Activated gamma-delta T cell treated with Interleukin-2 at 50 U/mL for 16 hours (primary cell): Measurements from ENCODE around the gene GPR157.

ENCODE experiments used
- DNase-seq: peaks from one replicate; pipeline ENCODE4 v3.0.0-alpha.2; 2020

Gene GPR157

DNA sequence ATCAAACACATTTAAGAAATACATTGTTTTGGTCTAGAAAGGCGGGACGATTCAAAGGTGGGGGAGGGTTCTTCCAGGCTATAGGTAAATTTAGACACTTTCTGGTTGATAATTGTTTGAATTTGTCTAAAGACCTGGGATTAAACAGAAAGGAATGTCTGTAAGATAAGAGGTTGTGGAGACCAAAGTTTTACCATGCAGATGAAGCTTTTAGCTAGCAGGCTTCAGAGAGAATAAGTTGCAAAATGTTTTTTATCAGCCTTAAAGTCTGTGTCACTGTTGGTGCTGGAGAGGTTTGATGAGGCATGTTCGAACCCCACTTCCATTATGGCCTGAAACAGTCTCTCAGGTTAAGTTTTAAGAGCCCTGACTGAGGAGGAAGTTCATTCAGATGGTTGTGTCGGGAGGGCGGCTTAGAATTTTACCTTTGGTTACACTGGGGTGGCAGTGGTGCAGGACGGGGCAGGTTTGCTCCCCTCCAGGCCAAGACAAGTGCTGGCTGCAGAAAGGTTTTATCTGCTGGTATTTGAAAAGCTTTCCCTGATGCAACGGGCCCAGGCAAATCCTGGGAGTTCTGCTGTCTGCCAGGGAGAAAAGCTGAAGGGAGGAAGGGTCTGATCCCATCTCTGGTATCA, 43.5 kb downstream of the GPR157 start:
- no peak for DNase-seq

DNA sequence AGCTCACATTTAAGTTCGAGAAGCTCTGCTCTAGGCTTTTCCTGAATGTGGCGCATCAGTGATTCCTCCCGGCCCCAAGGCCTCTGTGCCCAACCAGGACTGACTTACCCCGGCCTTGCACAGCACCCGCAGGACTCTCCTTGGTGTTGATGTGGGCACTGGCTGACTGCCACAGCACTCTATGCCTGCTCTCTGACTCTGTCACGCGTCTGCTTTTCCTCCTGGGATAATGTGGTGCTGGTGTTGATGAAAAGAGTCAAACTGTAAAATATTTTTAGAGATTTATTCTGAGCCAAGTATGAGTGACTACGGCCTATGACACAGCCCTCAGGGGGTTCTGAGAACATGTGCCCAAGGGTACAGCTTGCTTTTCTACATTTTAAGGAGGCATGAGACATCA, 44.0 kb downstream of the GPR157 start:
- no peak for DNase-seq

DNA sequence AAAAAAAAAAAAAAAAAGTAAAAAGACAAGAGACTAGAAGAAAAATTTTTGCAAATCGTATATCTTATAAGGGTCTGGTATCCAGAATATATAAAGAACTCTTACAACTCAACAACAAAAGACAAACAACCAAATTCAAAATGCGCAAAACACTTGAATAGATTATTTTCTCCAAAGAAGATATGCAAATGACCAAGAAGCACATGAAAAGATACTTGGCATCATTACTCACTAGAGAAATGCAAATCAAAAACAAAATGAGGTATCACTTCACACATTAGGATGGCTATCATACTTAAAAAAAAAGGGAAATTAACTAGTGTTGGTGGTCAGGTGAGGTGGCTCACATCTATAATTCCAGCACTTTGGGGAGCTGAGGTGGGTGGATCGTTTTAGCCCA, 47.4 kb downstream of the GPR157 start:
- DNase-seq = no peak

DNA sequence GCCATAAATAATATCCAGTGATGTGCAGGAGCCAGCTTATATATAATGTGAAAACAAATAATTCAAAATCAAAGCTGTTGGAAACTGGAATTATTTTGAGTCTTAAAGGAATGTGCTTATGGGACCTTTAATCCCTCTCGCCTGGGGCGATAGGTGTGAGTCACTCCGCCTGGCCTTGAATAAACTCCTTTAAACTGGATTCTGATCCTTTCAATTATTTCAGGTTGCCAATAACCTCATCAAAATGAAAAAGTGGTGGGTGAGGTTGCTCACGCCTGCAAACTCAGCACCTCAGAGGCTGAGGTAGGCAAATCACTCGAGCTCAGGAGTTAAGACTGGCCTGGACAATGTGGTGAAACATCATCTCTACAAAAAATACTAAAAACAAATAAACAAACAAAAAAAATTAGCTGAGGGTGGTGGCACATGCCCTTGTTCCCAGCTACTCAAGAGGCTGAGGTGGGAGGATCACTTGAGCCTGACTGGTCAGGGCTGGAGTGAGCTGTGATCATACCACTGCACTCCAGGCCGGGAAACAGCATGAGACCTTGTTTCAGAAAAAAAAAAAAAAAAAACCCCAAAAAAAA, 48.1 kb downstream of the GPR157 start:
- no peak for DNase-seq

DNA sequence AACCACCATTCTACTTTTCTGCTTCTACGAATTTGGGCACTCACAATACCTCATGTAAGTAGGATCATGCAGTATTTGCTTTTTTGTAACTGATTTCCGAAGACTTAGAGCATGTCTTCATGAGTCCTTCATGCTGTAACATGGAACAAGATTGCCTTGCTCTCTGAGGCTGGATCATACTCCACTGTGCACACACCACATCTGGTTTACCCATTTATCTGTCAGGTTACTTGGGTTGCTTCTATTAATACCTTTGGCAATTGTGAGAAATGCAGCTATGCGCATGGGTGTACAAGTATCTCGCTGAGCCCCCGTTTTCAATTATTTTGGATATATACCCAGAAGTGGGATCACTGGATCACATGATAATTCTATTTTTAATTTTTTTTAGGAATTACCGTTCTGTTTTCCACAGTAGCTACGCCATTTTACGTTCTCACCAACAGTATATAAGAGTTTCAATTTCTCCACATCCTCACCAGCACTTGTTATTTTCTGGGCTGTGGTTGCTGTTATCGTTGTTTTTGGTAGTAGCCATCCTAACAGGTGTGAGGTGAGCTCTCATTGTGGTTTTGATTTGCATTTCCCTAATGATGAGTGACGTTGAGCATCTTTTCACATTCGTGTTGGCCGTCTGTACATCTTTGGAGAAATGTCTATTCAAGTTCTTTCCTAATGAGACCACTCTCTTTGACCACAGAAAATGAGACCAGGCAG, 48.8 kb downstream of the GPR157 start:
- no peak for DNase-seq

DNA sequence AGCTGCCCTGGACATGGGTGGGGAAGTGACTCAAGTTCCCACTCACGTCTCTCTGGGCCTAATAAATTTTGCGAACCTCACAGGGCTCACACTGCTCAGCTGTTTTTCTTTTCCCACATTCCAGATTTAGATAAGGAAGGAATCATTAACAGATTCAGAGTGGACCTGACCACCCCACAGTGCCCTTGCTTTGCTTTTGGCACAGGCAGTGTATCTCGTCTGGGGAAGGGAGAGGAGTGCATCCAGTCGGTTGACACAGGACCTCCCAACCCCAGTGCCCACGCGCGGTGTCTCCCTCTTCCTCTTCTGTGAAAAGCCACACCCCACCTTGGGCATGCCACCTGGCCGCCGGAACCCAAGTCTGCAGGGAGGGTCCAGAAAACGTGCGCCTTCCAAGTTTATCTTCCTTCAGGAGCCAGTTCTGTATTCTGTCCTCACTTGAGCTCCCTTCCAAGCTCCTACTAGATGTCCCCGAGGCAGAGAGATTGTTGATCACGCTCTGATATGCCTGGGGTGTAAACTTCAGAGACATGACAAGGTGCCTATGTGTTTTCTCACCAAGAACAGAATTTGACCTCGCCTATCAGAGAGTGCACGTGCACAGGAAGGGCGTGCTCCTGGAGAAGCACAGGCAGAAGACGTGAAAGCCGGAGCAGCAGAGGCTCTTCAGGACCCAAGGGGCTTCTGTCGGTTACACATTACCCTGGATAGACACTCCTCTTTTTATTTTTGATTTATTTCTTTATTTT, 50.0 kb downstream of the GPR157 start:
- no peak for DNase-seq

DNA sequence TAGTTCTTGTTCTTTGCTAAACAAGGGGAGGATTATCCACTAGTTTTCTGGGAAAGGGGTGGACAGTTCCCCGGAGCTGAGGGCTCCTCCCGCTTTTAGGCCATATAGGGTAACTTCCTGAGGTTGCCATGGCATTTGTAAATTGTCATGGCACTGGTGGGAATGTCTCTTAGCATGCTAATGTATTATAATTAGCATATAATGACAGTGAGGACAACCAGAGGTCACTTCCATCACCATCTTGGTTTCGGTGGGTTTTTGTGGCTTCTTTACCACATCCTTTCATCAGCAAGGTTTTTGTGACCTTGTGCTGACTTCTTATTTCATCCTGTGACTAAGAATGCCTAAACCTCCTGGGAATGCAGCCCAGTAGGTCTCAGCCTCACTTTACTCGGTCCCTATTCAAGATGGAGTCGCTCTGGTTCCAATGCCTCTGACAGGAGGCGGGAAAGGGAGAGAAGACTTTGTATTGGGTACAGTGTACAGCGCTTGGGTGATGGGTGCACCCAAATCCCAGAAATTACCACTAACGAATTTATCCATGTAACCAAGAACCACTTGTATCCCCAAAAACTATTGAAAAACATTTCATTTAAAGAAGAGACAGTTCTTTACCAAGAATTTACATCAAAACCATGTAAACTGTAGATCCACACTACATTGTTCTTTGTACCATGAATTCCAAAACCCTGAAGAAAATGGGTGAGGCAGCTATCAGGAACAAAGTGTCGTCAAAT, 50.7 kb downstream of the GPR157 start:
- no peak for DNase-seq

DNA sequence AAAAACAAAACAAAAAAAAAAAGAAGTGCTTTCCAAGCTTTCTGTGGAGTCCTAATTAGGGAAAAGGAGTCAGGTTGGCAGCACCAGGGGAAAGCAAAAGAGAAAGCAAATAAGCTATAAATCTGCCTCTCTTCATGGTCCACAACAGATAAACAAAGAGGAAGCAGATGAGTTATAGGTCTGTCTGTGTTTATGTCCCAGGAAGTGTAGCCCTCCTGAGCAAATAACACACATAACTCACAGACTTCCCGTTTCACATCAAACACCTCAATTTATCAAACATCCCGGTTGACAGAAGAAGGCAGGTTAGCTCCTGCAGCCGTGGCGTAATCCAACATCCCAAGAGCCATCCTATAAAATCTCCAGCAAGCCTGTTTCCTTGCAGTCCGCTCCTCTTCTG, 53.9 kb downstream of the GPR157 start:
- DNase-seq = no peak

DNA sequence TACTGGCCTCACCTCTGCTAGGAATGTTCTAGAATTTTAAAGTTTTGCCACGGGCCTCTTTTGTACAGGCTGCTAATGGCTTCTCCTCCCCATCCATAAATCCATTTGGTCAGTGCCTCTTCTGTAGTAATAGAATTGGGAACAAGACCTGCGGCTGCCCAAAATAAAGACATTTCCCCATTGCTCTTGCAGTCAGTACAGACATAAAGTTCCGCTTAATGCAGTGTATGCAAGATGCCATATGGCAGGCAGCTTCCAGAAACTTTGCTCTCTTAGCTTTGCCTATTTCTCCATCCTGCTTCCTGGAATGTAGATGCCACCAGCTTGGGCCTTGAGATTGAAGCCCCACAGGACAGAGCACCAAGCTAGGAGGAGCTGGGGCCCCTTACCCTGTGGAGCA, 55.8 kb downstream of the GPR157 start:
- DNase-seq = no peak

DNA sequence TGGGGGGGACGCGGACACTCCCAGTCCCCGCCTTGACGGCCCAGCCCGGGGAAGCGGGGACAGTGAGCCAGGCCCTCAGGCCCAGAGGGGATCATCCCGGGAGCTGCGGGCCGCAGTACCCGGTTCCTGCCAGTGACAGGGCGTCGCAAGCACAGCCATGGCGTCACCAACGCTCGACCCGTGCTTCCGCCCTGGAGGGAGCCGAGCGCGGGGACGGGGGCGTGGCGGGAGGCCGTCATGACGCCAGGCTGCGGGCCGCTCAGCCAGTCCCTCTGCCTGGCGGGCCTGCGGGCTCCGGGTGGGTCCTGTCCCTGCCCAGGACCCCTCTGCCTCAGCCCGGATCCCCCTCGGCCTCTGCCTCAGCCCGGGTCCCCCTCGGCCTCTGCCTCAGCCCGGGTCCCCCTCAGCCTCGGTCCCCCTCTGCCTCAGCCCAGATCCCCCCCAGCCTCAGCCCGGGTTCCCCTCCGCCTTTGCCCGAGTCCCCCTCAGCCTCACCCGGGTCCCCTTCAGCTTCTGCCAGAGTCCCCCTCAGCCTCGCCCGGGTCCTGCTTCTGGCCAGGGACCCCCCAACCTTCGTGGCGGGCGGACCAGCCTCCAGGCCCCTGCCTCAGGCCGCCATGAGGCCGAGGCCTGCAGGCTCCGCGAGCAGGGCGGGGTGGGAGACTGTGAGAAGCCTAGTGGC, 57.2 kb downstream of the GPR157 start:
- DNase-seq = no peak

DNA sequence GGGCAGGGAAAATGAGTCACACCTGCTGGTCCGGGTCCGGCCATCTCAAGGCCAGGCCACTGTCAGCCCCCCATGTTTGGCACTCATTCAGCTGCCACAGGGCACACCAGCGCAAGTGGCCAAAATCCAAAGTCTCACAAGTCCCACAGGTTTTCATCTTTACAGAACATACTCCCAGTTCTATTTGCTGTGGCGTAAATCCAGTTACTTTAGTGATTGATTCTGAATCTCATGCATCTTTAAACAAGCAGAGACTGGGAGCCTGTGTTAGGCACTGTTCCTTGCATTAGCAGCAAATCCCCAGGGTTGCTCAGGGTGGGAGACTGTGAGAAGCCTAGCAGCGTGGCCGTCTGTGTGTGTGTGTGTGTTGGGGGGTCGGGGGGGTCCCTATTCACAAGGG, 58.4 kb downstream of the GPR157 start:
- DNase-seq = no peak

DNA sequence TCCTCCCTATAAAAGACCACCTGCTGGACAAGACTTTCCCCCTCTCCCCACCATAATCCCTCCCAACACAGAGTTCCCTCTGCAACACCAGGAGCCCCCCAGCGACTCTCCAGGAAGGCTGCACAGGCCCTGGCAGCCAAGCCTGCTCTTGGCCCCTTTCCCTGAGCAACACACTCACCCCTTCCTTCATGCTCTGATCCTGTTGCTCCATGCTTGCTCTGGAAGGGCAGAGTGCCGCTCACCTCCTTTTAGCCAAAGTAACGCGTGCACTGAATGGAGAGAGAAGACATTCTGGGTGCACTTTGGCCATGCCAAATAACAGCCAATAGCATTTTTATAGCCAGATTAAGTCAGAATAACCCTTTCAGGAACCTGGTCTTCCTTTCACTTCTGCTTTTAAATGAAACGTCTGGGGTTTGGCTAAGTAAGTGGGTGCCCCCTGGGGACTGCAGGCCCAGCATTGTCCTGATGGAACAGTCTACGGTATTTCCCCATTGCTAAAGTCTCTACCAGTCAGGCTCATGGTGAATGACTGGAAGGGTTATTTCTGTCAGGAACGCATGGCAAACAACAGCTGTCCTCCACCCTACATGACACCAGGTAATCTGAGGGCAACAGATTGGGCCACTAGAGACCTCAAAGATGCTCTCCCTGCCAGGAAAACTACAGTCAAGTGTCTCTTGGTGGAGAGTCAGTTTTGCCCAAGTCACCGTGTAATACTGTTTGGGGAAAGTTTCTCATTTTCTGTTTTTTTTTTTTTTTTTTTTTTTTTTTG, 59.4 kb downstream of the GPR157 start, which contains the start of gene SLC2A5:
Gene SLC2A5, minus strand, starts transcription at position 310 of the 775 bp plus-strand sequence. Its CDS starts 99 bp downstream, at position 211.
- DNase-seq = no peak

DNA sequence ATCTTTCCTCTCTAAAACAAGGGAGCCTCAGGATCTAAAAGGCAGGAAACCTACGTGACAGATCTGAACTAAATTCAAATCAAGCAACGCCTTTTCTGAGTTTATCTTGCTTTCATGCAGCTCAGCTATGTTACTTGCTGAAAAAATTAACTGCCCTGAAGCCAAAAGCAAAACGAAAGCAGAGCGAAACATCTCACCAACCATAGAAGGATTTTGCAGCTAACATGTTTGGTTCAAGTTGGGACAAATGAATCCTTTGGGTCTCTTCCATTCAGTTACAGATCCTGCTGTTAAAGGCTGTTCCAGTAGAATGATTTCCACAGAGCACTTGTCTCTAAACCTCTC, 59.9 kb downstream of the GPR157 start:
- DNase-seq = no peak

DNA sequence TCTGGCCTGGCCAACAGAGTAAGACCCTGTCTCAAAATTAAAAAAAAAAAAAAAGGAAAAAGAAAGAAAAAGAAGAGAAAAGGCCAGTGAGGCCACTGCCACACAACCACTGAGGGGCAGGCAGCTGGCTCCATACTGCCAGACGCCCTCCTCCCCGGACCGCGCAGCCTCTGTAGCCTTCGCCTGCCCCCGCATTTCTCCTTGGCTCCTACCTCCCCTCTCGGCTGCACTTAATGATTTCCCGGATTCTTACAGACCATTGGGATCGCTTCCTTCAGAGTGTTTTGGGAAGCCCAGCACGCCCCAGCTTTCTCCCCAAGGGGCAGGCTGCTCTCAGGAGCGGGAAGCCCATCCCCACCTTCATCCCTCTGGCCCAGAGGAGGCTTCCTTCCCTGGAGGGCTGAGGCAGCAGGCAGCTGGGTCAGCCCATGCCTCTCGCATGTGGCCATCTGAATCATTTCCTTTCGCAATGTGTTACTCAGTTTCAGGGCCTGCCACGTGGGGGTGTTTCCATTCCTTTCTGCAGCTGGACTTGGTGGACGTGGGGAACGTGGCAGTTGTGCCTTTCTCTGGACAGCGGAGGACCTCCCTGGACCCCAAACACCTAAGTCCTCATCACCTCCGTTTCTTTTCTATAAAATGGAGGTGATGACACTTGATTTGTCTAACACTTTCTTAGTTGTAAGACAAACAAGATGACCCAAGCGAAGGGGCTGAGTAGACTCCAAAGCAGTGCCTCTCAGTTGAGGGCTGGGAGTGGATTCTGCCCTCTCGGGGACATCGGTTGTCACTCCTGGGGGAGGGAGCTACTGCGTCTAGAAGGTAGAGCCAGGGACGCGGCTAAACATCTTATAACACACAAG, 61.7 kb downstream of the GPR157 start:
- no peak for DNase-seq

DNA sequence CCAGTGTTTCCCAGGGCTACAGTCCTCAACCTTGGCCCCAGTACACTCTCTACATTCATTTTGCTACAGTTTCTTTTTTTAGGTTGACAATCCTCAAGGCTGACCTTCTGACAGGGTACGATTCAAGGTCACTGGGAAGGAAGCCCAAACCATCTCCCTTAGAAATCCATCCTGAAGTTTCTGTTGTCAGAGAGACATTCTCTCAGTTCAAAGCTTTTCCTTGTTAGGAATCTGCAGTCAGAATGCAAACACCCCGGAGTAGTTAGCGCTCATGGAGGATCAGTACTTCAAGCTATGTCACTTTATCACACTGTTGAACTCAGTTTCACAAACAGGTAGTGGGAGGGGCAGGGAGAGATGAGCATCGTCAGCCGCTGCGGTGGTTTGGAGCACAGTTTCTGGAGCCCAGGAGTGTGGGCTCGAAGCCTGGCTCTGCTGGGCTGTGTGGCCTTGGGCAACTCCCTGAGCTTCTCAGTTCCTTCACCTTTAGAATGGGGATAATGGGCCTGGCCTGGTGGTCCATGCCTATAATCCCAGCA, 63.6 kb downstream of the GPR157 start:
- no peak for DNase-seq

DNA sequence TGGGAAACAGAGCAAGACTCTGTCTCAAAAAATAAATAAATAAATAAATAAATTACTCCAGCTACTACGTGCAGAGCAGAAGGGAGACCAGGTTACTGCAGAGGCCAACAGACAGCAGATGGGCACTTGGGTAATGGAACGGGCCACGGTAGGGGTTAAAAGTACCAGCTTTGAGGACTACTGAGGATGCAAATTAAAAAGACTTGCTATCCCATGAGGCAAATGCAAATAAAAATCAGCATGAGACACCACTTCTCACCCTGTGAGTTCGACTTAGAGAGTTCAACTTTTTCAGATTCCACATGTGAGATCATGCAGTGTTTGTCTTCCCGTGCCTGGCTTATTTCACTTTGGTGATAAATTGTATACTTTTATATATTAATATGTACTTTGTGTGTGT, 66.1 kb downstream of the GPR157 start:
- no peak for DNase-seq

DNA sequence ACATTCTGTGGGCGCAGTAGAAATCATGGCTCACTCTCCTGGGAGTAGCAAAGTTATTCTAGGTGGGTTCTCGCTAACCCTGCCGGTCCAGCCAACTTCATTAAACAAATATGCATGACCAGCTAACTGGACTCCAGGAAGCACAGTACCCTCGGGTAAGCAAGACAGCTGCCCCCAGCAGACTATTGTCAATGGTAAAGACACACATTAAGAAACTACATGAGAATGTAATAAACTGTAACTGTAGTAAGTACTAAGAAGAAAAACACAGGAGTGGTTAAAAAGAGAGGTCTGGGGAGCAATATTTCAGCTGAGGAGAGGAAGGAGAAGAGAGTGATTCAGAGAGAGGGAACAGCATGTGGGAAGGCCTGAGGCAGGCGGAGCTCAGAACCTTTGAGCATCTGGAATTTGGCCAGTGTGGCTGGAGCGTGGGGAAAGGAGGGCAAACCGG, 66.9 kb downstream of the GPR157 start:
- no peak for DNase-seq

DNA sequence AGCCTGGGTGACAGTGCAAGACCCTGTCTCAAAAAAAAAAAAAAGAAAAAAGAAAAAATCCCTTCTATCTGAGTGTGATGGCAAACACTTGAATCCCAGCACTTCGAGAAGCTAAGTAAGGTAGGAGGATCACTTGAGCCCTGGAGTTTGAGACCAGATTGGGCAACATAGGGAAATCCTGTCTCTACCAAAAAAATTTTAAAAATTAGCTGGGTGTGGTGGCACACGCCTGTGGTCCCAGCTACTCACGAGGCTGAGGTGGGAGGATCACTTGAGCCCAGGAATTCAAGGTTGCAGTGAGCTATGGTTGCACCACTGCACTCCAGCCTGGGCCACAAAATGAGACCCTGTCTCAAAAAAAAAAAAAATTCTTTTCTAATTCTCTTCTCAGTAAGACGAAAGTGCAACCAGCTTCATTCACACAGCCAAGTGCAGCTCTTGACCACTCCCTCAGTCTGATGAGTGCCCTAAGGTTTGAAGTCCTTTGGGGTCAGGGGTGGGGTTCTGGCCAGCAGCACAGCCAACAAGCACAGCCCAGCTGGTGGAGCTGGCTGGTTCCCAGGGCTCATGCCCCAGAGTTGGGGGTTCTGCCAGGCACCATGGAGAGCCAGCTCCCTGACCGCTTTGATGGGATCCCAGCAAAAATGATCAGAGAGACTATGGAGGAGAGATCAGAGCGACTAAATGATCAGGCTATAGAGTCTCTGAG, 67.5 kb downstream of the GPR157 start:
- no peak for DNase-seq

DNA sequence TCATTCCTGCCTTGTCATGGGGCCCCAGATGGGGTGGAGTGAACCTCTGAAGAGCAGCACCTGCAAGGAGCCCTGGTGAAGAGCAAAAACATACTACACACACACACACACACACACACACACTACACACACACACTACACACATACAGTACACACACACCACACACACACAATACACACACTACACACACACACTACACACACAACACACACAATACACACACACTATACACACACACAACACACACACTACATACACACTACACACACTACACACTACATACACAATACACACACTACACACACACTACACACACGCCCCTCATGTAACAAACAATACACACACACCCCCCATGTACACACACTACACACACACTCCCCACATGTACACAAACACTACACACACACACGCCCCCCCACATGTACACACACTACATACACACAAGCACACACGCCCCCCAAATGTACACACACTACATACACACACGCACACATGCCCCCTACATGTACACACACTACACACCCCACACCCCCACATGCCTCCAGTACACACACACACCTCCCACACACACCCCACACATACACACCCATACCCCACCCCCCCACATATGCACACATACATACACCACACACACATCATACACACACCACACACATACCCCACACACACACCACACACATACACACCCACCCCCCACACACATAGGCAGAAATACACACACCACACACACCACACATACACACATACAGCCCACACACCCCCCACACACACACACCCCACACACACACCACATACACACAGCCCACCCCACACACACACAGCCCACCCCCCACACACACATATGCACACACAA, 68.8 kb downstream of the GPR157 start:
- no peak for DNase-seq
